Lower leg skin (tissue), 4 donors: ENCODE measurements around the gene TLR3. TPM values are rescaled to one million over a fixed set of nuclear protein-coding genes. Genes with fewer than 3 reads are reported as not detected.

Experiments used
- DNase-seq, 2 donors: peaks; one replicate each; pipeline ENCODE4 v3.0.0-alpha.2; 2019; ENCODE audit warnings: low spot score in 2 of 2
- H3K4me3 ChIP-seq: fragments of 200-600 bp; sonication (generic); 2 replicates; pipeline ENCODE4 v1.5.1; 2017; ENCODE audit warnings: mild to moderate bottlenecking, low read depth; ENCODE audit not compliant: poor library complexity, severe bottlenecking
- POLR2A ChIP-seq, 2 donors: fragments of 450-650 bp; IDR thresholded peaks; one replicate each; pipeline ENCODE4 v1.6.1; 2016 to 2017; ENCODE audit warnings: antibody characterized with exemption in 2 of 2, mild to moderate bottlenecking in 1 of 2, moderate library complexity in 1 of 2
- WGBS, 2 donors: methylation state at CpG; one replicate each; pipeline ENCODE4 v1.1.5; 2018; 5-methylcytosine and 5-hydroxymethylcytosine counted together
- intact Hi-C: fragments of 100-400 bp; cut with DNase I; formaldehyde crosslinking; loops from one replicate; pipeline ENCODE4 v1.15.0; 2023; ENCODE audit warnings: low total_unique reads
- total RNA-seq, 4 donors: library from RNA; depleted of rRNA; stranded (reverse); fragments of >200 nt; gene quantifications; one replicate each; pipeline ENCODE4 v1.1.0, GENCODE V29; 2016
- TF ChIP-seq, protein P1 (sequence below), 3 donors: fragments of 450-650 bp; IDR thresholded peaks; one replicate each; pipeline ENCODE4 v1.5.1; 2016; ENCODE audit warnings: antibody characterized with exemption in 3 of 3, mild to moderate bottlenecking in 3 of 3, moderate library complexity in 2 of 3

The TLR3 gene
- total RNA-seq, 4 donors from 2014 or later: 3.8 to 6.4 (median 5.2) TPM

DNA sequence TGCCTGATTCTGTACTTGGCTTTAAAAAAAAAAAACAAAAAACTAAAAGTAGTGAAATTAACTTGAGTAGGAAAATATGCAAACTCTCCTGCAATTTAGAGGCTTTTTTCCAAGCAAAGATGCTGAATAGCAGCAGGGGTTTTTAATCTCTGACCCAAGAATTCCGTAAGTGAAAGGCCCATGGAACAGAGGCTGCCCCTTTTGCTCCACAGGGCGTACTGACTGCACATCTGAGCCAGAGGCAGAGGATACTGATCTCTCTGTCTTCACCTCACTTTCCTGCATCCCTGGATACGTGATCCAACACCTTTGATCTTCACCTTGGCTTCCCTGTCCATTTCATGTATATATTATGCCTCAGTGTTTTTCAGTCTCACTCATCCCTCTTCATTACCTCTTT lies 39.4 kb downstream of the TLR3 start:
- 82 to 87% methylated on average over 3 of the region's 3 CpGs for WGBS, 2 donors
- TF ChIP-seq POLR2A (IDR thresholded peaks at IDR 0.05): no peak
- TF ChIP-seq, protein P1, sequence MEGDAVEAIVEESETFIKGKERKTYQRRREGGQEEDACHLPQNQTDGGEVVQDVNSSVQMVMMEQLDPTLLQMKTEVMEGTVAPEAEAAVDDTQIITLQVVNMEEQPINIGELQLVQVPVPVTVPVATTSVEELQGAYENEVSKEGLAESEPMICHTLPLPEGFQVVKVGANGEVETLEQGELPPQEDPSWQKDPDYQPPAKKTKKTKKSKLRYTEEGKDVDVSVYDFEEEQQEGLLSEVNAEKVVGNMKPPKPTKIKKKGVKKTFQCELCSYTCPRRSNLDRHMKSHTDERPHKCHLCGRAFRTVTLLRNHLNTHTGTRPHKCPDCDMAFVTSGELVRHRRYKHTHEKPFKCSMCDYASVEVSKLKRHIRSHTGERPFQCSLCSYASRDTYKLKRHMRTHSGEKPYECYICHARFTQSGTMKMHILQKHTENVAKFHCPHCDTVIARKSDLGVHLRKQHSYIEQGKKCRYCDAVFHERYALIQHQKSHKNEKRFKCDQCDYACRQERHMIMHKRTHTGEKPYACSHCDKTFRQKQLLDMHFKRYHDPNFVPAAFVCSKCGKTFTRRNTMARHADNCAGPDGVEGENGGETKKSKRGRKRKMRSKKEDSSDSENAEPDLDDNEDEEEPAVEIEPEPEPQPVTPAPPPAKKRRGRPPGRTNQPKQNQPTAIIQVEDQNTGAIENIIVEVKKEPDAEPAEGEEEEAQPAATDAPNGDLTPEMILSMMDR (IDR thresholded peaks at IDR 0.05): no peak
- intact Hi-C loops: no loop called here
- DNase-seq: no peak
- H3K4me3 ChIP-seq: no peak overlapping the region

DNA sequence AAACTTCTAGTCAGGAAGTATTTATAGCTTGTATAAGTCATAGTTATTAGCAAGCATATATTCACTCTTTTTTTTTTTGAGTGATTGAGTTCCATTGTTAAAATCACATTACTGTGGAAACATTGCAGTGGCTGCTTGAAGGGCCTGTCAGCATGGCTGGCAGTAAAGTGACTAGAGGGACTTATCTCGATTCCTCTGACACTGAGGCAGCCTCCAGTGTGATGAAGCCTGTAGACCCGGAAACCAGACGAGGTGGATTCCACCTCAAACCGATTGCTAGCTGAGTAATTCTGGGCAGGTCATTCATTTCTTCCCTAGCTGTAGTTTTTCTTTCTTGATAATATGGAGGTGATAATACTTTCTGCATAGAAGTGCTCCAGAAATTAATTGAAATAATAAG lies 40.3 kb downstream of the TLR3 start:
- intact Hi-C loops: no loop called here
- TF ChIP-seq, protein P1 (IDR thresholded peaks at IDR 0.05): no peak
- no peak for TF ChIP-seq POLR2A (IDR thresholded peaks at IDR 0.05)
- 83 to 86% methylated on average over 4 of the region's 4 CpGs for WGBS, 2 donors
- DNase-seq: no peak
- no peak overlapping the region for H3K4me3 ChIP-seq

DNA sequence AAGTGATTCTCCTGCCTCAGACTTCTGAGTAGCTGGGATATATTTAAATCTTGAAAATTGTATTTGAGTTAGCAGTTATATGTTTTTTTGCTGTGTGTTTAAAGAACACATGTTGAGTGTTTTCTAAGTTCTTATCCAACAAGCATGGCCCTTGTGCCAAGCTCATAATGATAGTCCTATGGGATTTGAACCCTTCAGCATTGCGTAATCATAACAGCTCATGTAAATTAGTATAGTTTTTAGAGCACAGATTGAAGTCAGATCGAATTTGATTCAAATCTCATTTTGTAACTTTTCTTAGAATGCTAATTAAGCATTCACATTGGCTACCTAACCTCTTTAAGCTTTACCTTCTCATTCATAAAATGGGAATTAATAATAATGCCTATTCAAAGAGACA lies 47.7 kb downstream of the TLR3 start:
- intact Hi-C loops: no loop called here
- TF ChIP-seq, protein P1 (IDR thresholded peaks at IDR 0.05): no peak
- no peak for TF ChIP-seq POLR2A (IDR thresholded peaks at IDR 0.05)
- DNase-seq: no peak
- 65 to 66% methylated on average over 2 of the region's 2 CpGs for WGBS, 2 donors
- H3K4me3 ChIP-seq: no peak overlapping the region

DNA sequence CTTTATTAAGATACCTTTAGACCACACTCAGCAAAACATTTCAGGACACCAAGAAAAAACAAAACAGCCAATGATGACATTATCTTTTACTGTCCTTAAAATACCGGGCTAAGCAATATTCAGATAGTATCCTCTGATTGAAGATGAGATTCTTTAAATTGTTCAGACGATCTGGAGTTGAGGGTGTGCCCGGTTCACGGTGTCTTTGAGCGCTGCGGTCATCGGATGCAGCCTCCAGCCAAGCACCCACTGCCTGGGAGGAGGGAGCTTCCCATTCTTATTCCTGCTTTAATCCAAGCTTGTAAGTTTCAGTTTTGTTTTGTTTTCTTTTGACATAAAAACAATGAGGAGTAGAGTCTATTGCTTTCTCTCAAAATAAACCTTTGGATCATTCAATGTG lies 49.6 kb downstream of the TLR3 start:
- WGBS, 2 donors: 38 to 41% methylated on average over 7 of the region's 7 CpGs
- TF ChIP-seq POLR2A (IDR thresholded peaks at IDR 0.05): no peak
- TF ChIP-seq, protein P1 (IDR thresholded peaks at IDR 0.05): no peak
- intact Hi-C loops: no loop called here
- no peak for DNase-seq
- no peak overlapping the region for H3K4me3 ChIP-seq

DNA sequence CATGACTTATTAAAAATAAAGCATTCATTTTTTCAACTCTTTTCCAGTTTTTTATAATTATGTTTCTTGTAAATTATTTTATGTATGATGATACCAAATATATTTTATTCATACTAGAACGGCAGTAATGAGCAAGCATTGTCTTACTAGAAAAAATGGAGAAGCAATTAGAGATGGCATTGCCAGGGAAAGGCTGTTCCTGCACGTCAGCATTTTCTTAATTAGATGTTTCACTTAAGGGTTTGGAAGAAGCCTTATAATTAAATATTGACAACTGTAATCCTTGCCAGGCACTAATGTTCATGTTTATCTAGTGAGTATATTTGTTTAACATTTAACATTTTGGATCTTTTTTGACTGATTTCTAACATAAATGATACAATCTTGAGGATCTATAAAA lies 52.1 kb downstream of the TLR3 start:
- no peak overlapping the region for H3K4me3 ChIP-seq
- no peak for DNase-seq
- TF ChIP-seq, protein P1 (IDR thresholded peaks at IDR 0.05): no peak
- no peak for TF ChIP-seq POLR2A (IDR thresholded peaks at IDR 0.05)
- WGBS, 2 donors: 52 to 60% methylated on average over 2 of the region's 2 CpGs
- intact Hi-C loops: no loop called here

DNA sequence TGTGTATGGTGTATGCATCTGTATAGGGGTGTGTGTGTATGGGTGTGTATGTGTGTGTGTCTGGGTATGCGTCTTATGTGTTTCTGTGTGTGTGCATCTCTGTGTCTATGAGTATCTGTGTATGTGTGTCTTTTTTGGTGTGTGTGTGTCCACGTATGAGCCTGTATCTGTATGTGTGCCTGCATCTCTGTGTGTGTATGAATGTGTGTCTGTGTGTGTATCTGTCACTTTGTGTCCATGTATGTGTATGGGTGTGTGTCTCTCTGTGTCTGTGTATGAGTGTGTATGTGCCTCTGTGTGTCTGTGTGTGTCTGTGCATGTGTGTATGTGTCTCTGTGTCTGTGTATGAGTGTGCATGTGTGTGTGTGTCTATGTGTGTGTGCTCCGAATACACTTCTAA lies 59.9 kb downstream of the TLR3 start:
- TF ChIP-seq, protein P1 (IDR thresholded peaks at IDR 0.05): no peak
- no peak for TF ChIP-seq POLR2A (IDR thresholded peaks at IDR 0.05)
- DNase-seq: no peak
- H3K4me3 ChIP-seq: no peak overlapping the region
- intact Hi-C loops: no loop called here
- 92 to 93% methylated on average over 3 of the region's 3 CpGs for WGBS, 2 donors
